Iris pigment epithelial cell (primary cell): ENCODE measurements around the gene GALNT18.
A peak's percentile ranks its signal among the peaks of the same experiment; 100 is the strongest.

Source experiments
- DNase-seq: peaks from one replicate; pipeline ENCODE4 v3.0.0-alpha.2; 2011; ENCODE audit warnings: low read depth

Gene GALNT18

DNA sequence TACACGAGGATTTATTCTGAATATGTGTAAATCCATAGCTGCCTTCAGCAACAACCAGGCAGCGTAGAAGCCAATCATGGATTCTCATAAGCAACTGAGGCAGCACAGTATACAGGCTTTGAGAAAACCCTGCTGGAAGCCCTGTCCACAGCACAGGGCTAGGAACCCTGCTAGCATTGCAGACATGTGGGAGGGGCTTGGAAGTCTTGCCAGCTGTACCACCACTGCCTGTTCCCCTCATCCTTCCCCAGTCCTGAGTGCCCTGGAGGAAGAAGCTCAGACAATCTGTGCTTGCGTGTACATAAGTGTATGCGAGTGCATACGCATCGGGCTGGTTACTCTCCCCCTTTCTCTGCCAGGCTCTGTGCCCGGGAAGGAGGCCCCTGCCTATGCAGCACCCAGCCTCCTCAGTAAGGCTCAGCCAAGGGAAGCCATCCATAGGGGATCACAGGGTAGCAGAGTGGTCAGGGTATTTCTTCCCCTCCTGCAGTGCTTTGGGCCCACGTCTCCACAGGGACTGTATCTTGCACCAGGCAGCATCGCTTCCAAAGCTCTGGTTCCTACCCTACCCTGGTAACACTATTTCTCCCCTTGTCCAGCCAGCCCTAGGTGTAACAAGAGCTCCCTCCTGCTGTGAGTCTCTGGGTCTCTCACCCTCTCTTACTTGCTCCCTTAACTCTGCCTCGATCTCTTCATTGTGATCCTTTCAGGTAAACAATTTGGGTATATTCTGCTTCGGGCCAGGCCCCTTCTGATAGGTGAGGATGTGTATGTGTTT lies 90.5 kb downstream of the GALNT18 start:
- no peak for DNase-seq

DNA sequence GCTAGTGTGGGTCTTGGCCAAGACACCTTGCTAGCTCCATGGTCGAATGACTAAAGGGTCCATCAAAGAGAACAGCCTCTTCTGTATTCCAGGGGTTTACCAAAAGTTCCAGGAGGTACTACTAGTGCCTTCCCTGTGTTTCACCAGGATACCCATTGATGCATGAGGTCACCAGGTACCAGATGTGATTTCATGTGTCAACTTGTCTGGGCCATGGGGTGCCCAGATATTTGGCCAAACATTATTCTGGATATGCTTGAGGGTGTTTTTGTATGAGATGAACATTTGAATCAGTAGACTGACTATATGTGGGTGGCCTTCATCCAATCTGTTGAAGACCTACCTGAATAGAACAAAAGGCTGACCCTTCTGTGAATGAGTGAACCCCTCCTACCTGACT lies 92.8 kb downstream of the GALNT18 start:
- DNase-seq: no peak

DNA sequence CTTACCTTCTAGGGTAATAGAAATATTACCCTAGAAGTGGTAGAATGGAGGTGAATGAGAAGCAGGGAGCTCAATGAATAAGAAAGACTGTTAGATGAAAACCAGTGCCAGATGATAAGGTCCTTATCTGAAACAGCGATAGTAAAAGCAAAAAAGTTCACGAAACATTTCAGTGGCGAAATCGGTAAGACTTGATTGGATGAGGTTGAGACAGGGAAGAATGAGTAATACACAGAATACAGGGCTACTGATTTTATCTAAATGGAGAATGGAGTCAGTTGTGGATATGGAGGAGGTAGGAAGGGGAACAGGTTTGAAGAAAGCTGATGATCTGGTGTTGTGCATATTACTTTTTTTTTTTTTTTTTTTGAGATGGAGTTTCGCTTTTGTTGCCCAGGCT lies 96.5 kb downstream of the GALNT18 start:
- no peak for DNase-seq

DNA sequence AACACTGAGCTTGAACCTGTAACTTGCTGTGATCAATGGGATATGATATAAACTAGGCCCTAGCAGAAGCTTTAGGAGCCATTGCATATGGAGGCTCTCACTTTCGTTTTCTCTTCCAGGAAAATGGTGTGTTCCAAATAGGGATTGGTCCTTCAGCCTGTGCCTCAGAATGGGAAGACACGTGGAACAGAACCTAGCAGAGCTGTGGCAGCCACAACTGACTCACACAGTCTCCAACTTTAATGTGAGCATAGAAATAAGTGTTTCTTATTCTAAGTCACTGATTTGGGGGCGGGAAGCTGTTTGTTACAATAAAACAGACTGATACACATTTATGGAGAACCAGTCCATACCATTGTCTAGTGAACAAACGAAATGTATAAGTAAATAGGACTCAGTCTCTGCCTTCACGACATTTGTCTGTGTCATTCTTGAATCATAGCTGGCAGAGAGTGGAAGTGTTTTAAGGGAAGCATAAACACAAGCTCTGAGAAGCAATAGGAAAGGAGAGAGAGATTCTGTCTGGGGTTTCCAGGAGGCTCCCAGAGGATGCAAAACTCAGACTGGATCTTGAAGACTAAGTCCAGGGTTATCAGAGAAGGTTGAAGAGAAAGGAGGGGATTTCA lies 97.3 kb downstream of the GALNT18 start:
- DNase-seq: no peak

DNA sequence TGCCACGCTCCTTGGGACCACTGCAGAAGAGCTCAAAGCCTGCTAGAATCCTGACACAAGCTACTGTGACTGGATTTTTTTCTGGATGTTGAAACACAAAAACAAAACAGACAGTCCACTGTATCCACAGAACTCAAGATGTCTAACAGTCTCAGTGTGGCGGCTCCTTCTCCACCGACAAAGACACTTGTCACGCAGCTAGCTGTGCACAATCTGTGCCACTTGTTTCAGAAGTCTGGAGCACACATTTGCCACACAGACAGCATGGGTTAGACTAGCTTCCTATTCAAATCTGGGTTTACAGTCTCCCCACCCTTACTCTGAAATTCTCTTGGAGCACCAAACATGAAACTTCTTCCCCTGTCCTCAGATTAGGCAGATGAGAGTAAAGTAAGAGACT lies 99.2 kb downstream of the GALNT18 start:
- no peak for DNase-seq

DNA sequence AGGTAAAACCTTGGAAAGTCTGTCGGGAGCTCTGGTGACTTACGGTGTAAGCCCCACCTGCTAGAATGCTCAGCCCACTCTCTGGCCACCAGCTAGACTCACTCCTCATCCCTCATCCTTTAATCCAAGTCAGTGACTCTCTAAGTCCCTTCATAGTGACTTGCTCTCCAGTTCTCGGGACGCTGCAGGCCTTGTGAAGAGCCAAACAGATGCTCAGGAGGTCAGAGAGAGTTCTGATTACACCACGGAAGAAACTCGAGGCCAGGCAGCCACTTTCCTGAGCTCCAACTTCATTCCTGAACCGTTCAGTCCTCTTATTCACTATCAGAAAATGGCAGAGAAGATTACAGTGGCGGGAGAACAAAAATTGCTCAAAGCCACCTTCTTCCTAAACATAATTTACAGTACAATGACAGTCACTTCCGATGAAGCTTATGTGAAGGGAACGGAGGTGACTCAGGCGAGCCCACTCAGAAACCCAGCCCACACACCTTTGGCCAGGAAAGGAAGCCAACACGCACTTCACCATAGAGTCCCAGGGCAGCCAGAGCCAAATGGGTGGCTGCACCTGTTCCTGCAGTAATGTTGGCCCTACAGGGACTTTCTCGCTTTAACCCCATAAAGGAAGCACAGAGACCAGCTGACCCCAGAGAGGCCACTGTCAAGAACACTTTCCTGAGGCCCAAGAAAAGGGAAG lies 100.4 kb downstream of the GALNT18 start:
- no peak for DNase-seq

DNA sequence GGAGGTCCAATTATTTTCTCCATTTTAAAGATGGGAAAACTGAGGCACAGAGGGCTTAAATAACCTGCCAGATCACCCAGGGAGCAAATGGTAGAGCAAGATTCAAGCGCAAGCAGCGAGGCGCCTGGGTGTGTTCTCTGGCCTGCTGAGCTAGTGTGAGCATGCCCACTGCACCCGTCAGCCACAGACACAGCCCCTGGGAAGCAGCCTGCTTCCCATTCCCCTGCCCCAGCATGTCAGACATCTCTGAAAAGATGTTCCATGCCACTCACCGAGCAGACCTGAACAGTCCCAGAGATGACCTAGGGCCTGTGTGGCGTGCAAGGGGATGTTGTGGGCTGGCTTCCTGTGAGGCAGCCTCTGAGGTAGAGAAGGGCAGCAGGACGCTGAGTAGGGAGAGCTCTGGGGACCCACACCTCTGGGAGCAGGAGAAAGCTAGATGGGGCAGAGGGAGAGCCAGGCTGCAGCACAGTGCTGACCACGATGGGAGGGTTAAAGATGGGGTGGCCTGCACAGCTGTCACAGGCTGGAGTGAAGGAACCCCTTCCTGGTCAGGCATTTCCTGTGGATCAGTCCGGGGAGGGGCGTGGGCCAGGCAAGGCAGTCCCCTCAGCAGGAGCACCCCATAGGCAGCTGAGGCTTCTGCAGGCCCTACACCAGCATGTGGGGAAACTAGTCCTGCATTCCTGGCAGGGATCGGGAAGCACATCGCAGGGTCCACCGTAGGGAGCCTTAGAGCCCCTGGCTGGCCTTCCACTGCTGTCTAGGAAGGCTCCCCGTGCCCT lies 101.4 kb downstream of the GALNT18 start:
- DNase-seq: no peak

DNA sequence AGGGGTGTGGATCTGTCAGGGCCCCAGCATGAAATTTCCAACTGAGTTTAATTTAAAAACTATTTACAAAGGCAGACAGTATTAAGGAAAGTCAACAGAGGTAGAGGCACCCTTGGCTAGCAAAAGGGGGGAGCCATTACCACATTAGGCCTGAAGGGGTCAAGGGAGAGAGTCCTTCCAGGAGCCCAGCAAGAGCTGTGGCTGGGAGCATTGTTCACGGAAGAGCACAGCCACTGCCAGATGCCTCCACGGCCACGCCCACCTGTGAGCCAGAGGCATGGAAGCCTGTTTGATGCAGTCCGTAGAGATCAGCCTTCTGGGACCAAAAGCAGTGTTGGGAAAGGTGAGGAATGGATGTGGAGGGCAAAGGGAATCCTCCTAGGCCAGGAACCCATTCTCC lies 102.6 kb downstream of the GALNT18 start:
- DNase-seq: no peak

DNA sequence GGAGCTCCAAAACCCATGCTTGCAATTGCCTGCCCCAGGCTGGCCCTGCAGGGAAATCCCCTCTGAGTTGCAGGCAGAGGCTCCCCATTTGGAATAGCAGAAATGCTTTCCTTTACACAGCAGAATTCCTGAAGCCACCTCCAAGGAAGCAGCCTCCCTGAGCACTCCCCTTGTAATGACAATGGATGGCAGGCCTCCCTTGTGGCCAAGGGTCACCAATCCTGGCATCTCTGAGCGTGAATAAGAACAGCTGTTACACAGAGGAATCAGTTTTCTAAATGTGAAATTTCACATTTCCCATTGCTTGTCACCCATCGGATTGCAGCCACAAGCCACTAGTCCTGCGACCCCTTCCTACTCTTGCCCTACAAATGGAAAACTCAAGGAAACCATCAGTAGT lies 107.6 kb downstream of the GALNT18 start:
- DNase-seq: no peak

DNA sequence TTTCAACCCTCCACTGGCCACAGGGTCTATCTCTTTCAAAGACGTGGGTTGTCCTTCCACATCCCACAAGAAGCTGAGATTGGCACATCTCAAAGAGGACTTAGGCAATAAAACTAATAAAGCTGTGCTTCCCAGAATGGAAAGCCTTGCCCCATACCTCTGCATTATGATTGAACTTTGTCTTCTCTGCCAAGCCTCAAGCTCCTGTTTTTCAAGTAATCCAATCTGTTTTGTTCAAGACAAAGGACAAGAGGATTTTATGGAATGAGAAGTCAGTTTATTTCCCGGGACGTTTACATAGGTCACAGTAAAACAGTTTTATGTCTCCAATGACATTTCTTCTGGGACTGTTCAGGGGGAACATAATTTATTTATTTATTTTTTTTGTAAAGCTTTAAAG lies 108.4 kb downstream of the GALNT18 start:
- peak; percentile 5 for DNase-seq

DNA sequence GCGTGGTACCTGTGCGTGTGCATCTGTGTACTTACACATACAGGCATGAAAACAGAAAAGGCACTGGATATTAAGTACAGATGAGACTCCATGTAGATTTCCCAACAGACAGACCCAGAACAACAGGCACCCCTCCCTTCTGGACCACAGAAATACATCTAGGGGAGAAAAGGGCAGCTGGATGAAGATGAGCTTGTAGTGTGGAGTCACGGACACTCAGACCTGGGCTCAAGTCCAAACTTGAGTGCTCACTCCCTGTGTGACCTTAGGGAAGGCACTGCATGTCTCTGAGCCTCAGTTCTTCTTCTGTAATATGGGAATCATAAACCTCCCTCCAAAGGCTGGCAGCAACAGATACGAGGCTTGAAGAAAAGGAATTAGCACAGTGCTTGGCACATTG lies 108.9 kb downstream of the GALNT18 start:
- DNase-seq: no peak

DNA sequence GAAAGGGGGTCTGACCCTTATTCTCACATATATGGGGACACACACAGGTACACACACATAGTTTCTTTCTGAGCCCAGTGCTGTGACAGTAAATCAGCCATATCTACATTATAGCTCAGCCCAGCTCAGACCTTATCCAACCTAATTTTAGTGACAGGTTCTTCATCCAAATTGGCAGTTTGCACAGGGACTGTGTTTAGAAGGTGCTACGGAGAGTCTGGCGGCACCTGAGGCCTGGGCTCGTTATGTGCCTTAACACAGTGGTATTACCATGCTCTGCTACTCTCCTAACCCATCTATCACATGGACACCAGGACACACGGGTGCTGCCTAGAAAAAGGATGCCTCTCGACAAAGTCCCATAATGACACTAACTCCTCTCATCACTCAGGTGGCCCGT lies 109.3 kb downstream of the GALNT18 start:
- no peak for DNase-seq

DNA sequence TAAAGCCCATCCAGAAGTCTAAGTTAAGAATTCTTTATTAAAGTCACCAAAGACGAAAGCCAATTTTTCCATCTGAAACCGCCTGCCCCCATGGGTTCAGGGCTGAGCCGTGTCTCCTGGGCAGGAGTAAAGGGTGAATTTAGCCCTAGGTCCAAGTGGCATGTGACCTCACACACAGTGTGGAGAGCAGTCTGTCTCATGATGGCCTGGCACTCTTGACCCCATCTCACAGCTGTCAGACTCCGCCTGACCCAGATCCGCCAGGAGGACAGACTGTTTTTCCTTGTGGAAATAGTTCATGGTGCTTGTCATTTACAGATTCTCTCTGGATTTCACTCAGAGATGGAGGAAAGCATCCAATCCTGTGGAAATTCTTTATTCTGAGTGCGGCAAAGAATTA lies 109.7 kb downstream of the GALNT18 start:
- no peak for DNase-seq

DNA sequence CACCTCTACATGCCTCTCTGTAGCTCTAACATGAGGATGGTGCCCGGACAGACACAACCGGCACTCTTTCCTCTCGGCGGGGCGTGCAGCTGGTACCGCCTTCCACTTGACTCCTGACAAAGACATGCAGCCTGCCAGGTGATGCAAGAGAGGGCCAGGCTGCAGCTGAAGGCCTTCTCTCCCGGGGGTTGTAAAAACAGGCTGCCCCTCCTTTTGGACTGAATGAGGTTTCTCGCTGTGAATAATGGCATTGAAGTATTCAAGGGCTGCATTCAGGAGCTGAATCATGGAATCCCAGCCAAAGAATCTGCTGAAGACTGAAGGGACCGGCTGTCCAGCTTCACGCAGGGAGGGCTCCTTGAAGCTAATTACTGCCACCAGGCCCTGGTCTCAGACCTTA lies 110.9 kb downstream of the GALNT18 start:
- DNase-seq: no peak

DNA sequence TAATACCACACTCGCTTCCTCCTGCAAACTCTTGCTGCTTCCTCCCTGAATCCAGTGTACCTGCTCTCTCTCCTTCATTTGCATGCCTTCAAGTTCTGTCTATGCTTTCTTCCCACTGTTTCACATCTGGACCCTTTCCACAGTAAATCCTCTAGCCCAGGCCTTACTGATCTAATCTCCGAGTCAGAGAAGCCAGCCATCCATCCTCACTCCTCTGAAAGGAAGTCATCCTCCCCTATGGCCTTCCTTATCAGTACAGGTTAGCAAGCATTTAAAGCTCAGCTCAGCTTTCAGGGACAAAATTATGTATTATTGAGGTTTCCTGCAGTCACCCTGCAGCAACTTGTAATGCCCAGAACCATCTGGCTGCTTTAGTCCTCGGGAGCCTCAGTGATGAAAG lies 116.1 kb downstream of the GALNT18 start:
- no peak for DNase-seq

DNA sequence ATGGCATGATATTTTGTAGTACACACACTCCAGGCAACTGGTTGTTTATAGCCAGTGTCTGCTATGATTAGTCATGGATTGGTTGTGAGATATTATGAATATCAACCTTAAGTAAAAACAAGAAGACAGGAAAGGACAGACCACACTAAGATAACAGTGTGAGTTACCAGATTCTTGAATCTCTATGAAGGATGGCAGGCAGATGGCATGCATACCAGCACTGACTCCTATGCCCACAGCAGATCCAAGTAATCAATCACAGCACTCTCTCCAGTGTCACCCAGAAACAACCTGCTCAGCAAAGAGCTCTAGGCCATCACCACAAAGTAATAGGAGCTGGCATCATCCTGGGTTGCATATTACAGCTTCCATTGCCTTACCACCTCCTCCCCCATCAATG lies 116.6 kb downstream of the GALNT18 start:
- DNase-seq: no peak

DNA sequence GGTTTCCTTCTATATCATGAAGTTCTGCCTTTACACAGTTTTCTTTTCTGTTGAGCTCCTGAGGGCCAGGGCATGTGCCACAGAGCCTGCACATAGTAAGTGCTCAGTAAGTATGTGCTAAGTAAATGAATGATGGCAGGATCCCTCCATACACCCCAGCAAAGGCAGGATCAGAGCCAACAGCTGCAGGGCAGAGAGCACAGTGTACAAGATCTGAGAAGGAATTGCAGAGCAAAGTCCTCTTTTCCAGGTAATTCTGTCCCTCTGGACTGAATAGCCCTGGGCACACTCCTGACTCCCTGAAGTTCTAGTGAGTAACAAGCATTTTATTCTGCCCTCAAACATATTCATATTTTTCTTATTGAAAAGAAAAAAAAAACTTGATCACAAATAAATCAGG lies 117.7 kb downstream of the GALNT18 start:
- no peak for DNase-seq

DNA sequence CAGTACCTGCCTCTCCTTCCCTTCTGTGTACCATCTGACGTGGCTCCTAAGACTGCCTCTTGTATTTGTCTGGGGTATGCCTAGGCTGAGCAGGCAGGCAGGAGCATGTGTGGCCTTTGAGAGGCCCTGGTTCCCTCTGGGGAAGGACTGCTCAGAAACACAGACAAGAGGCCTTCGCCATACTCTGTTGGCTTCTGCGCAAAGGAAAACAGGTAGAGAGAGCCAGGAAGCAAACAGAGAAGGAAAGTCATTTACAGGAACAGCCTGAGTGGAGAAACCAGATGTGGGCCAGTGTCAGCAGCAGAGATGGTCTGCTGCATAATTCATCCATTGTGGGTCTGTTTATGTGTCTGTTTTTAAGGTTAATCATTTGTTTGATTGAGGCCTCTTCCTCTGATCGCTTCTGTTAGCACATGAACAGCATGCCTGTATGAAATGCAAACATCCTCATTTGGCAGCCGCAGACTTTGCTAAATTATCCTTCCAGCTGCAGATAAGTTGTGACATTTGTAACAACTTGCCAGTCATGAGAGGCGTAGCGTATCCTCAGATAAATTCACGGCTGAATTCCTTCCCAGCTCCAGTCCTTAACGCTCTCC lies 119.4 kb downstream of the GALNT18 start:
- DNase-seq: no peak

DNA sequence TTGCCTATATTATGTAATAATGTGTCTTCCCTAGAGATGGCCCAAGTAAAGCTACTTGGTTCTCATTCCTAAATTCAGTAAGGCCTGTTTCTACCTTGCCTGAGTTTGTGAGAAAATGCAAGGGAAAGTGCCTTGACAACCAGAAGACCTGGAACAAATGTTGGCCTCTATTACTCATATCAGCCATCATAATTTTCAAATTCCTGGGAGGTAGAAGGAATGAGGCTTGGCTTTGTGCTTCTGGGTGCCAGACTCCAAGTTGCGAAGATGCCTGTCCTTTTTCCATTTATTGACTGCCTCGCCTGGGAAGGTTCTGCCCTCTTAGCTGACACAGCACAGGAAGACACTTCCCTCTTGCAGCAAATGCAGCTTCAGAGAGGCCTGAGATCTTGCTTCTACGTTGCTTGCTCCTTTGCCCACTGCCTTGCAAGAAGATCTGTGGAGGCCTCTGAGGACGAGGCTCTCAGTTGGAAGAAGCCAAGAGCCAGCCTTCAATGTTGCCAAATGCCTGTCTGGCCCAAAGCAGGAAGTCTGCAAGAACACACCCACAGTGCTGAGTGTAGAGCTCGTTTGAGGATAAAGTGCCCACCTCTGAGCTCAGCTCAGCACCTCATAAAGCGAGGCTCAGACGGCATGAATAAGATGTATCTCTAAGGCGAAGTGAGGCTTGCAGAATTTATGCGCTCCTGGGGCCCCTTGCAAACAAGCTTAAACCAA lies 120.1 kb downstream of the GALNT18 start:
- DNase-seq: no peak

DNA sequence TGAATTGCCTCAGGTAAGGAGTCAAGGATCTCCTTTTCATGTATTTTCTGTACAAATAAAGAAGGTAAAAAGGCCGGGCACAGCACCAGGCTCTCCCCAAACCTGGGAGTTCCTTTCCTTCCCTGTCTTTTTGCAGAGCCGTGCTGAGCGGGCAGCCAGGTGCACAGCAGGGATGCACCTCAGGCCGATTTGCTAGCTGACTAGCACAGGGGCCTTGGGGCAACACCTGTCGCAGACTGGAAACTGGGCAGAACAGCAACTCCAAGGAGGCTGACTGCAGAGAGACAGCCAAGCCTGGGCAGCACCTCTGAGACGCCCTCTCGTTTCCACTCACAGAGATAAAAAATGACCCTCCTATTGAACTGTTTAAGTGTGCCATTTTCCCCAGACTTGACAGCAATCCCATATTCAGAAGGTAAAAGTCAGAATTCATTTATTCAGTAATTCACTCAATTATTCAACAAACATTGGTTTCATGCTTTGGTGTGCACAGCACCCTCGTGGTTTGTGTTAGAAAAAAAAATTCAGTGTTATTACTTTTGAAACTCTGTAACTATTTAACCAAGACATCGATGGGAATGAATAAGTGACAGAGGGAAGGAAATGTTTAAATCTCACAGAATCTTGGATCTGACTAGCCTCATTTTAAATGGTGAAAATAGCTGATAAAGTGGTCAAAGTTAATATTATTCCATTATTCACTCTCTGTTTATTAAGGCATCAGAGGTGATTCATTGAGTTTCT lies 120.9 kb downstream of the GALNT18 start:
- no peak for DNase-seq

DNA sequence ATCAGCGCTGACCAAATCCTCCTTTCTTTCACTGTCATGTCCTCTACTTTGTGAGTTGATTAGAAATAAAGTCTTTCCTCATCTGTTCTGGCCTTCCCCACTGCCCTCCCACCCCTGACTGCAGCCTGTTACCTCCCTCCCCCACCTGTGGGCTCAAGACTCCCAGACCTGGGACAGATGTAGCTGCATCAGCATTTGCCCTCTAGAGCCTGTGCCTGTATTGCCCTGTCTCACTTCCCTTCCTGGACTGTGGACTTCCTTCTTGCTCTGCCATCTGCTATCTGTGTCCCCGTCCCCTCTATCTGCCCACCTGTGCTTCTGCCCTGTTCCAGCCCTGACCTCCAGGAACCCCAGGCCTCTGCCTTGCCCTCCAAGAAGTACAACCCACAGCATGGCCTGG lies 122.5 kb downstream of the GALNT18 start:
- DNase-seq: no peak
